Myocyte (in vitro differentiated cells): ENCODE measurements around the gene CENATAC. TPM values are rescaled to one million over a fixed set of nuclear protein-coding genes. Genes with fewer than 3 reads are reported as not detected.
"Not testable (repeated sequence)": the region's sequence is repeated elsewhere in the genome, so short reads cannot be mapped to it uniquely, and the experiment has no call there.

ENCODE experiments used
- DNase-seq: peaks from one replicate; pipeline ENCODE4 v3.0.0-alpha.2; 2012; ENCODE audit warnings: low read depth
- microRNA-seq: library from miRNA; unstranded; fragments of <30 nt; microRNA quantifications from one replicate; pipeline ENCODE4, GENCODE V29; 2016
- total RNA-seq: library from RNA; depleted of rRNA; stranded (reverse); fragments of >200 nt; gene quantifications from 2 replicates; pipeline ENCODE4 v1.2.3, GENCODE V29; 2014

Gene CENATAC
- total RNA-seq, 1 donor from 2014 or later = 15.7 TPM

DNA sequence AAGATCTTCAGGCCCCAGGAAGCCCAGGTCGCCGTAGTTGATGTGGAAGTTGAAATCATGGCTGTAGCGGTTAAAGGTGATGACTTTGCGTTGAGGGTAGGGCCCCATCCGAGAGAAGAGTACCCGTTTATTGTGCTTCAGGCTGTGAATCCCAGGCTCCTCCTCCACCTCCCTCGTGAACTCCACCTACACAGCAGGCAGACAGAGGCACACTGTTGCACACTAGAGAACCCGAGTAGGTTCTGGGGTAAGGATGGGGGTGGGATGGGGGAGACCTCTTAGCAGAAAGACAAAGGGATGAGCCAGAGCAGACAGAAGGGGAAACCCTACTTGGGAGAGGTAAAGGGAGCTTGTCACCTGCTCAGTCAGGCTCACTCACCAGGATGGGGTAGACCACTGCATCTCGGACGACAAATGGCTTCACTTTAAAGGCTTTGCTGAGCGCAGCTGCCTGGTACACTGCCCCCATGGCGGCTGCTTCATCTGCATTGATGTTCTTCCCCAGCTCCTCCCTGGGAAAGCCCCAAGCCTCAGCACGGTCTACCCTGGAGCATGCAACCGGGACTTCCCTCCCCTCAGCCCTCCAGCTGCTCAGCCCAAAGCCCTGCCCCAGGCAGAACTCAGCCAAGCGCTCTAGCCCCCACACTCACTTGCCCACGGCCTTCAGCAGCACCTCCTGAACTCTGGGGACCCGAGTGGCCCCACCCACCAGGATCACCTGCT is 53.7 kb downstream of the CENATAC start:
- peak; percentile 39 for DNase-seq

GRCh38 chr11:119052163-119052814 is 54.4 kb downstream of the CENATAC start:
- no peak for DNase-seq

- DNase-seq = no peak
These were observed 56.5 kb downstream of the CENATAC start for GRCh38 chr11:119054418-119054817.

- peak; percentile 44 for DNase-seq
These were observed 58.0 kb downstream of the CENATAC start for GRCh38 chr11:119055901-119056300.

- no peak for DNase-seq
These were observed 58.6 kb downstream of the CENATAC start for GRCh38 chr11:119056421-119056999.

GRCh38 chr11:119057000-119057769 is 59.2 kb downstream of the CENATAC start, which contains the start of gene HYOU1:
Gene HYOU1 (minus strand): TSS chr11:119057205. CDS start chr11:119056160, 1,045 bp downstream.
- DNase-seq = peak; percentile 98

DNA sequence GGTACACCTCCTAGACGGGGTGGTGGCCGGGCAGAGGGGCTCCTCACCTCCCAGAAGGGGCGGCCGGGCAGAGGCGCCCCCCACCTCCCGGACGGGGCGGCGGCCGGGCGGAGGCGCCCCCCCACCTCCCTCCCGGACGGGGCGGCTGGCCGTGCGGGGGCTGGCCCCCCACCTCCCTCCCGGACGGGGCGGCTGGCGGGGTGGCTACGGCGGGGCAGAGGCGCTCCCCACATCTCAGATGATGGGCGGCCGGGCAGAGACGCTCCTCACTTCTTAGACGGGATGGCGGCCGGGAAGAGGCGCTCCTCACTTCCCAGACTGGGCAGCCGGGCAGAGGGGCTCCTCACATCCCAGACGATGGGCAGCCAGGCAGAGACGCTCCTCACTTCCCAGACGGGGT is 61.2 kb downstream of the CENATAC start:
- DNase-seq = not testable (repeated sequence)

GRCh38 chr11:119061256-119061655 is 63.3 kb downstream of the CENATAC start:
- DNase-seq = peak; percentile 43

DNA sequence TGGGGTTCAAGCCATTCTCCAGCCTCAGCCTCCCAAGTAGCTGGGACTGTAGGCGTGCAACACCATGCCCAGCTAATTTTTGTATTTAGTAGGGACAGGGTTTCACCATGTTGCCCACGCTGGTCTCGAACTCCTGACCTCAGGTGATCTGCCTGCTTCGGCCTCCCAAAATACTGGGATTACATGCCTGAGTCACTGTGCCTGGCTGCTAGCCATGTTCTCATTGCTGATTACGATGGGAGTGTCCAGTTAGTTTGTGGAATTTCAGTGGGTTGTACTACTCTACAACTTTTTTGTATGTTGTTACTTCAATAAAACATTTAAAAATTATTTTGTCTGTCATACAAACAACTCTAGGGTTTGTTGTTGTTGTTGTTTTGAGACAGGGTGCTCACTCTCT is 64.8 kb downstream of the CENATAC start:
- peak; percentile 17 for DNase-seq

DNA sequence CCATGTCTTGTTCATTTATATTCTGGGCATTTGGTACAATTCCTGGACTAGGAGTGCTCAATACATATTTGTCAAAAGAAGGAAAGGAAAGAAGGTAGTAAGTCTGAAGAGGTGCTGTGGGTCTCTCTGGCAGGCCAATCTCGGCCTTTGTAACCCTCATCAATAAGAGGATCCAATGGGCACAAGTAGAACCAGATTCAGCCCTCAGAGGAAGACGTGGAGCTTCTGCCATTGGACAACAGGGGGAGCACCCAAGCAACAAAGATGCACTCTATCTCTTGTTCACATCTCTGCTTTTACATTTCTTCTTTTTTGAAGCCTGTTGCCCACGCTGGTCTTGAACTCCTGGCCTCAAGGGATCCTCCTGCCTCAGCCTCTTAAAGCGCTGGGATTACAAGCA is 67.4 kb downstream of the CENATAC start:
- DNase-seq = peak; percentile 12

Small RNAs within 50 kb of the gene (microRNA-seq; reads per million reads assigned to microRNA genes)
- not detected for gene MIR3656

Other genes starting within 250 kb of the CENATAC start
- 99.1 and 119 TPM in 2 replicates for gene DDX6, start 207.0 kb upstream of the CENATAC start, total RNA-seq
- not detected in 2 replicates for gene CXCR5, start 114.2 kb upstream of the CENATAC start, total RNA-seq
- 15.2 and 22.1 TPM in 2 replicates for gene BCL9L, start 72.2 kb upstream of the CENATAC start, total RNA-seq
- not detected in 2 replicates for gene UPK2, start 41.8 kb upstream of the CENATAC start, total RNA-seq
- gene FOXR1, start 26.4 kb upstream of the CENATAC start, total RNA-seq = not detected in 2 replicates
- gene RPS25, start 20.2 kb downstream of the CENATAC start, total RNA-seq = 960 and 1,378 TPM in 2 replicates
- gene TRAPPC4, start 20.6 kb downstream of the CENATAC start, total RNA-seq = 42.4 and 53.9 TPM in 2 replicates
- gene SLC37A4, start 32.7 kb downstream of the CENATAC start, total RNA-seq = 19.0 and 19.3 TPM in 2 replicates
- 104 and 157 TPM in 2 replicates for gene HYOU1, start 59.1 kb downstream of the CENATAC start, total RNA-seq
- gene VPS11, start 69.7 kb downstream of the CENATAC start, total RNA-seq = 21.2 and 22.0 TPM in 2 replicates
- gene HMBS, start 86.7 kb downstream of the CENATAC start, total RNA-seq = 4.1 and 10.3 TPM in 2 replicates
- gene DPAGT1, start 103.7 kb downstream of the CENATAC start, total RNA-seq = 24.5 and 25.5 TPM in 2 replicates
- 19.3 and 19.7 TPM in 2 replicates for gene C2CD2L, start 109.2 kb downstream of the CENATAC start, total RNA-seq
- 12.9 and 16.7 TPM in 2 replicates for gene HINFP, start 123.4 kb downstream of the CENATAC start, total RNA-seq
- 0.08 and 0.16 TPM in 2 replicates for gene ABCG4, start 150.9 kb downstream of the CENATAC start, total RNA-seq
- gene NLRX1, start 170.6 kb downstream of the CENATAC start, total RNA-seq = 22.8 and 24.1 TPM in 2 replicates
- not detected in 2 replicates for gene NHERF4, start 187.3 kb downstream of the CENATAC start, total RNA-seq
- 8.2 and 9.1 TPM in 2 replicates for gene CBL, start 208.2 kb downstream of the CENATAC start, total RNA-seq